GM12878 (cell line): ENCODE data around the gene CD248. TPM values are rescaled to one million over a fixed set of nuclear protein-coding genes. Genes with fewer than 3 reads are reported as not detected.

Source experiments
- ATAC-seq: fragments of 200-7000 bp; cut with Tn5 transposase; 3 replicates; pipeline ENCODE4 v1.9.1; 2020; ENCODE audit warnings: mild to moderate bottlenecking, moderate library complexity
- BruUV-seq: library from RNA; stranded (reverse); fragments of 400-500 nt; replicated peaks from 2 replicates; lab custom pipeline; 2021; lab: Mats Ljungman, UMichigan
- CTCF ChIA-PET: fragments of 300-600 bp; sonication (Branson Sonifier 250); formaldehyde crosslinking; extraction: SDS; loops from one replicate; lab custom pipeline; 2021; ENCODE audit warnings: inconsistent platforms; lab: Yijun Ruan, JAX
- POLR2A ChIA-PET: fragments of 350-600 bp; formaldehyde crosslinking; extraction: SDS; loops from one replicate; lab custom pipeline; 2021; ENCODE audit warnings: inconsistent platforms; lab: Charles Lee
- RAD21 ChIA-PET: fragments of 300-600 bp; sonication (Branson Sonifier 250); formaldehyde crosslinking; loops from one replicate; lab custom pipeline; 2023; ENCODE audit warnings: antibody characterized with exemption; ENCODE audit not compliant: unreplicated experiment; lab: Charles Lee
- SMC1A ChIA-PET: fragments of 300-600 bp; sonication (Branson Sonifier 250); formaldehyde crosslinking; loops from one replicate; lab custom pipeline; 2023; ENCODE audit not compliant: unreplicated experiment, uncharacterized antibody; lab: Charles Lee
- DNase-seq: peaks from one replicate; pipeline ENCODE4 v3.0.0-alpha.2; 2011; ENCODE audit warnings: low read depth, low spot score
- FAIRE-seq: peaks from 3 replicates; lab custom pipeline; 2011; peaks lifted over from hg19 to GRCh38; lab: Jason Lieb, UNC
- H2AFZ ChIP-seq: 2 replicates; pipeline ENCODE4 v1.6.0; 2011; ENCODE audit warnings: low read depth, low read length, control low read depth; ENCODE audit not compliant: control insufficient read depth
- H3K27ac ChIP-seq: 2 replicates; pipeline ENCODE4 v1.5.1; 2011; ENCODE audit warnings: control low read depth; ENCODE audit not compliant: control insufficient read depth, insufficient read depth
- H3K27me3 ChIP-seq, 2 experiments: replicated peaks in 1 of 2; 2 replicates each; pipeline versions ENCODE4 v1.6.0 to v1.6.1; 2011; ENCODE audit warnings: low read length in 1 of 2; ENCODE audit not compliant: control insufficient read depth in 2 of 2, insufficient read depth in 2 of 2
- H3K36me3 ChIP-seq, 2 experiments: 2 replicates each; pipeline ENCODE4 v1.5.1; 2011; ENCODE audit warnings: low read length in 1 of 2; ENCODE audit not compliant: control insufficient read depth in 2 of 2, insufficient read depth in 2 of 2
- H3K4me1 ChIP-seq: 2 replicates; pipeline ENCODE4 v1.6.1; 2011; ENCODE audit warnings: mild to moderate bottlenecking, low read length, moderate library complexity, mixed read lengths; ENCODE audit not compliant: control insufficient read depth, insufficient read depth
- H3K4me2 ChIP-seq: 2 replicates; pipeline ENCODE4 v1.6.0; 2011; ENCODE audit warnings: control low read depth; ENCODE audit not compliant: control insufficient read depth, insufficient read depth
- H3K4me3 ChIP-seq: fragments of 200-600 bp; sonication (generic); 2 replicates; pipeline ENCODE4 v1.5.1; 2016
- H3K79me2 ChIP-seq: 2 replicates; pipeline ENCODE4 v1.6.0; 2011; ENCODE audit warnings: low read length; ENCODE audit not compliant: control insufficient read depth, insufficient read depth
- H3K9ac ChIP-seq: 2 replicates; pipeline ENCODE4 v1.8.0; 2011; ENCODE audit warnings: low read length, control low read depth, mixed read lengths; ENCODE audit not compliant: control insufficient read depth, insufficient read depth
- H3K9me3 ChIP-seq: replicated peaks from 3 replicates; pipeline ENCODE4 v1.5.1; 2011; ENCODE audit warnings: mild to moderate bottlenecking, low read length; ENCODE audit not compliant: control insufficient read depth, insufficient read depth
- H4K20me1 ChIP-seq: 2 replicates; pipeline ENCODE4 v1.6.0; 2011; ENCODE audit not compliant: control insufficient read depth, insufficient read depth
- EGR1 ChIP-seq, 2 experiments: IDR thresholded peaks; 1 replicate in 1 of 2; 2 replicates in 1 of 2; pipeline ENCODE4 v1.6.1; 2011 to 2012; ENCODE audit warnings: low read depth in 2 of 2, low read length in 2 of 2, borderline replicate concordance in 1 of 2, mild to moderate bottlenecking in 1 of 2, moderate library complexity in 1 of 2
- ESRRA ChIP-seq: IDR thresholded peaks from 2 replicates; pipeline ENCODE4 v1.6.1; 2012; ENCODE audit warnings: mild to moderate bottlenecking, low read length, improper control_type of control experiment
- IKZF2 ChIP-seq, 2 experiments: fragments of 450-650 bp; IDR thresholded peaks; 2 replicates each; pipeline ENCODE4 v1.6.1; 2017; ENCODE audit warnings: mild to moderate bottlenecking in 2 of 2, moderate library complexity in 2 of 2
- MYC ChIP-seq: IDR thresholded peaks from 2 replicates; pipeline ENCODE4 v1.6.1; 2011; ENCODE audit warnings: mild to moderate bottlenecking, low read length, moderate library complexity, inconsistent platforms; ENCODE audit not compliant: insufficient read depth, insufficient replicate concordance, insufficient read length, severe bottlenecking
- NR2F1 ChIP-seq: fragments of 450-650 bp; conservative IDR thresholded peaks from 2 replicates; pipeline ENCODE4 v1.6.1; 2017; ENCODE audit warnings: mild to moderate bottlenecking
- PKNOX1 ChIP-seq: fragments of 450-650 bp; IDR thresholded peaks from 2 replicates; pipeline ENCODE4 v1.6.1; 2016; ENCODE audit warnings: mild to moderate bottlenecking
- SIN3A ChIP-seq: IDR thresholded peaks from 2 replicates; pipeline ENCODE4 v1.6.1; 2012; ENCODE audit warnings: low read depth, low read length, improper control_type of control experiment
- STAT1 ChIP-seq: fragments of 450-650 bp; conservative IDR thresholded peaks from 2 replicates; pipeline ENCODE4 v1.6.1; 2014; ENCODE audit warnings: antibody characterized with exemption, mild to moderate bottlenecking
- STAT3 ChIP-seq: IDR thresholded peaks from 2 replicates; pipeline ENCODE4 v1.6.1; 2011; ENCODE audit warnings: low read depth, low read length, improper control_type of control experiment
- TAF1 ChIP-seq: IDR thresholded peaks from 2 replicates; pipeline ENCODE4 v1.6.1; 2011; ENCODE audit warnings: mild to moderate bottlenecking, low read depth, low read length, borderline replicate concordance
- TARDBP ChIP-seq: IDR thresholded peaks from 2 replicates; pipeline ENCODE4 v1.6.1; 2016; ENCODE audit warnings: borderline replicate concordance
- WGBS: methylation state at CpG from one replicate; pipeline ENCODE4 v1.1.6; 2016; ENCODE audit warnings: low lambda C conversion rate; ENCODE audit not compliant: insufficient replicate concordance, insufficient coverage; ENCODE audit errors: missing lambda C conversion rate; 5-methylcytosine and 5-hydroxymethylcytosine counted together
- in situ Hi-C: fragments of 300-500 bp; cut with MboI; formaldehyde crosslinking; loops from 9 replicates; pipeline ENCODE4 v1.14.3; 2018; ENCODE audit warnings: mixed read lengths
- intact Hi-C: fragments of 100-400 bp; cut with micrococcal nuclease; formaldehyde crosslinking; loops from one replicate; pipeline ENCODE4 v1.14.2; 2022; ENCODE audit not compliant: unreplicated experiment
- polyA plus RNA-seq, 11 experiments: library from polyadenylated mRNA; depleted of rRNA in 4 of 11; unstranded in 6 of 11; stranded (reverse) in 5 of 11; fragments of >200 nt; fragmentation: Nextera tagmentation in 4 of 11; fragmentation: Illumina TruSeq in 1 of 11; extraction: Ambion mirVana in 4 of 11; extraction: Trizol in 1 of 11; gene quantifications; 1 replicate in 1 of 11; 2 replicates in 10 of 11; pipeline versions ENCODE4 v1.2.1 to v1.2.3, GENCODE V29; 2011 to 2016; ENCODE audit warnings: inconsistent platforms in 2 of 11, missing spikeins in 2 of 11, low read depth in 1 of 11
- total RNA-seq, 4 experiments: library from RNA; depleted of rRNA in 3 of 4; stranded (reverse); fragments of >200 nt in 3 of 4; fragmentation: Illumina TruSeq in 1 of 4; extraction: Trizol in 1 of 4; gene quantifications; 2 replicates each; pipeline versions ENCODE4 v1.2.1 to v1.2.3, GENCODE V29; 2013 to 2021

The CD248 gene
- total and polyA plus RNA-seq, 10 of the 15 experiments (the other 5 are each of a cell fraction or from before 2014, with no cell fraction given), result 0.10 to 0.21 (median 0.20) TPM; not detected in 7

DNA sequence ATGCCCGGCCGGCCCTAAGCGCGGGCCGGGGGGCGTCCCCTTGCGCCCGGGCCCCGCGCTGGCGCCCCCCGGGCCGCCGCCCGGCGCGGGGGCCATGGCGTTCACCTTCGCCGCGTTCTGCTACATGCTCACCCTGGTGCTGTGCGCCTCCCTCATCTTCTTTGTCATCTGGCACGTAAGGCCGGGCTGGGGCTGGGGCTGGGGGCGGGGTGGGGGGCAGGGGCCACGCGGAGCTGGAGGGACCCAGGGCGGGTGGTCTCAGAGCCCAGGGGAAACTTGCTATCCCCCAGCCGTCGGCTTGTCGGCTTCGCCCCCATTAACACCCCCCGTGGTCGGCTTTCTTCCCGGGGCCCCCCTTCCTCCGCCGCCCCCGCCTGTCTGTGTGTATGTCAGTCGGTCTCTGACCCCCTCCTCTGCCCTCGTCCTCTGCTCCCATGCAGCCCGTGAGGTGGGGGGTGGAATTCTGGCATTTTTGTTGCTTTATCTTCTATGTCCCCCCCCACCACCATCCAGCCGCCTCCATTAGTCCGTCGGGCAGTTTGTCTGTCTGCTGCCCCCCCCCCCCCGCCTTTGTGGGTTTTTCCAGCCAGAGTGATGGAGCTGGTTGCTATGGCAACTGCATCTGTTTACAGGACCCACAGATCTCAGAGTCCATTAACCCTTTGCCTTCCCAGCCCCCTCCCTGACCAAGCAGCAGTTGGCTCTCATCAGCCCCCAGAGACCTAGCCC lies 38.3 kb downstream of the CD248 start:
- Histone ChIP-seq H3K27me3 (no peaks in the 10 kb centered on the region), H3K27ac (no peak overlapping the region), H3K36me3 (peaks cover 7 to 17% of the 10 kb centered on the region in 2 experiments), H3K9me3 (no peaks in the 10 kb centered on the region), H2AFZ (no peak overlapping the region), H3K4me3 (no peak overlapping the region), H3K4me1 (peaks cover 12% of the 10 kb centered on the region), H3K79me2 (no peaks in the 10 kb centered on the region), H4K20me1 (no peaks in the 10 kb centered on the region; the same call in 1 of the 2 replicates), H3K9ac (no peak overlapping the region), H3K4me2 (peak overlapping the region; percentile 48; the same call in 1 of the 2 replicates)
- intact Hi-C loops (no loop called here), in situ Hi-C loops (no loop called here)
- SMC1A ChIA-PET, result no interaction called here
- BruUV-seq, result no TSS peak
- POLR2A ChIA-PET, result interaction anchor here (0.6 kb wide), 1 partner anchor 222 kb away, joined by 3 read pairs; no protein-coding TSS in a partner anchor
- no peak for DNase-seq
- 14% methylated on average over 26 of the region's 45 CpGs for WGBS
- TF ChIP-seq TARDBP (no peak), EGR1 (IDR thresholded peaks at IDR 0.05; ENCODE audit: borderline replicate concordance in 1 of 2, low read depth in 2 of 2, low read length in 2 of 2) (peak in 1 of 2 experiments; percentile 57; a peak in 1 of 3 replicates)
- FAIRE-seq, result no peak
- RAD21 ChIA-PET, result no interaction called here
- no peak for ATAC-seq
- CTCF ChIA-PET, result no interaction called here

DNA sequence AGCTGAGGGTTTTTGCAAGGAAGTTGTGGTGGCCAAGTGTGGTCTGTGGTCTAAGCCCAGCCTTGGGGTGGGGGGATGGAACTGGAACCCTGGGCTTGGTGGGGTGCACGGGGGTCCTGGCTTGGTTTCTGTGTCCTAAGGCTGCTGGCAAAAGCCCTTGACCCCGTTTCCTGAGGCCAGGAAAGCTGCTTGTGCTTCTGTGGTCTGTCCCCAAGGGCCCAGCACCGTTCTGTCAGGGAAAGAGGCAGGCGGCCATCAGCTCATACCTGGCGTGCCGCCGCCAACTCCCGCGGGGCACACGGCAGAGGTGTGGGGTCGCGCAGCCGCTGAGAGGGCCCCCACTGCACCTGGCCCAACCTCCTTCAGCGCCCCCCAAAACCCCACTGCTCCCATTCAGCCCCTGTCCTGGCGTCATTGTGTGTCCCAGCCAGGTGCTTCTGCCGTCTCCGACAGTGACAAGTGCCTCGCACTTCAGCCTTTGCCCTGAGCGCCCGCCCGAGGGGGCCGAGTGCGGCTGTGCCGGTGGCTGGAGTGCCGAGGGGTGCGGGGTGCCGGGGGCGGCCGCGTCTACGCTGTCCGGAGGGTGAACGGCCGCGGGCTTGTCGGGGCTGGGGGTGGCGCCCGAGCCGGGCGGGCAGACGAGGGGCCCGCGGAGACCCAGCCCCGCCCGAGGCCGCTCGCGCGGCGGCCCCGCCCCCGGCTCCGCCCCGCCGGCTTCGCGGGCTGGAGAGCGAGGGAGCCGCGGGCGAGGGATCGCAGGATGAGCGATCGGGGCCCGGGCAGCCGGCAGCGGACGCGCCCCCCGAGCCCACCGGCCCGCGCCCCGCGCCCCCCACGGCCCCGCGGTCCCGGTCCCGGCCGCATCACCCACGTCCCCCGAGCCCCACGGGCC lies 39.1 kb downstream of the CD248 start, which contains the start of gene CNIH2:
CNIH2 (plus strand) TSS at position 705 of the 892 bp plus-strand sequence. CDS start 282 bp downstream, outside the sequence.
- Histone ChIP-seq H2AFZ (no peak within 1 kb of the TSS), H3K27me3 (no peaks in the 10 kb centered on the region), H3K36me3 (peaks cover 9 to 24% of the 10 kb centered on the region in 2 experiments), H3K9me3 (no peaks in the 10 kb centered on the region), H4K20me1 (no peaks in the 10 kb centered on the region; the same call in 1 of the 2 replicates), H3K4me2 (peak within 1 kb of the TSS; percentile 69), H3K9ac (no peak within 1 kb of the TSS; the same call in 1 of the 2 replicates), H3K4me1 (peaks cover 8% of the 10 kb centered on the region), H3K27ac (no peak within 1 kb of the TSS), H3K79me2 (no peaks in the 10 kb centered on the region), H3K4me3 (no peak within 1 kb of the TSS; the same call in 1 of the 2 replicates)
- ChIA-PET POLR2A (no interaction called here), RAD21 (no interaction called here), CTCF (interaction anchor here (1.3 kb wide), 1 partner anchor 19 kb away, joined by 3 read pairs; no protein-coding TSS in a partner anchor), SMC1A (interaction anchor here (1.0 to 1.1 kb wide), 2 partner anchors 10 to 11 kb away, joined by 3 to 4 read pairs; partner anchors contain the start of gene YIF1A)
- FAIRE-seq, result peak; percentile 35
- in situ Hi-C loops, result no loop called here
- peak; percentile 56 for ATAC-seq
- intact Hi-C loops, result no loop called here
- no peak for DNase-seq
- WGBS, result under 1% methylated on average over 30 of the region's 84 CpGs
- no TSS peak for BruUV-seq
- TF ChIP-seq SIN3A, result no peak
- no peak for TF ChIP-seq NR2F1
- TF ChIP-seq ESRRA, result no peak
- no peak for TF ChIP-seq MYC
- TF ChIP-seq IKZF2 (IDR thresholded peaks at IDR 0.05), result peak in 1 of 2 experiments; percentile 13; a peak in 1 of 4 replicates
- no peak for TF ChIP-seq STAT3
- TF ChIP-seq PKNOX1, result 0 out of 2 replicates have a peak, but pooled peaks have one; percentile 8
- no peak for TF ChIP-seq TAF1
- no peak for TF ChIP-seq STAT1
